ENCODE data around the gene GHR. TPM values are rescaled to one million over a fixed set of nuclear protein-coding genes. Genes with fewer than 3 reads are reported as not detected.

GHR gene
- total RNA-seq, 2 donors from 2014 or later = 0.27 to 1.2 TPM

DNA sequence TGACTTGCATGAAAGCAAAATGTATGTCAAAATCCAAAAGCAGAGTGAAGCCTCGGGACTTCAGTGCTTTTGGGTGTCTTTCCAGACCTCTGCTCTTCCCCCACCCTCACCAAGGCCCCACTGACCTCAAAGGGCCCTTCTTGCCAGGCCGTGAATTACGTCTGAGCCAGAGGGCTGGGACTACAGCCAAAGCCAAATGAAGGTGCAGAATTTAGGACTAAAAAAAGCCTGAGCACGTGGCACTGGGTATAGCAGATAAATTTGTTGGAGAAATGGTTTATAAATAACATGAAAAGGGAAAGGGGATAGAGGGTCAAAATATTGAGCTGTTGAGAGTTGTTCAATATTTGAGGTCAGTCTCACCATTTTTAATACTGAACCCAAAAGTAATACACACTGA, 163.4 kb downstream of the GHR start:
- Mint-ChIP-seq H3K27me3 (ENCODE audit: insufficient read depth) (peaks cover 10% of the 10 kb centered on the region), H3K9me3 (peaks cover 4% of the 10 kb centered on the region), H3K4me1 (peaks cover 20% of the 10 kb centered on the region), H3K4me3 (no peak overlapping the region), H3K27ac (no peak overlapping the region), H3K36me3 (ENCODE audit: low read depth) (peaks cover 2% of the 10 kb centered on the region)
- Histone ChIP-seq H3K4me1 (ENCODE audit: control insufficient read depth, insufficient read depth, low read length) (no peaks in the 10 kb centered on the region), H3K9ac (ENCODE audit: extremely low read depth, low read length, poor library complexity, severe bottlenecking) (no peak overlapping the region), H3K4me3 (ENCODE audit: low read length) (no peak overlapping the region), H3K36me3 (ENCODE audit: control insufficient read depth, insufficient read depth, low read length) (no peaks in the 10 kb centered on the region), H3K9me3 (ENCODE audit: control insufficient read depth, low read length) (peaks cover 11% of the 10 kb centered on the region), H3K27me3 (ENCODE audit: control insufficient read depth, insufficient read depth, low read length, poor library complexity, severe bottlenecking) (peaks cover 13% of the 10 kb centered on the region), H3K27ac (ENCODE audit: low read depth, low read length) (no peak overlapping the region)
- 80 to 90% methylated on average over 1 to 4 of the region's 4 CpGs for WGBS, 2 experiments (ENCODE audit: insufficient coverage in 1 of 2, insufficient read length in 1 of 2)
- DNase-seq = no peak
- TF ChIP-seq, protein P1, sequence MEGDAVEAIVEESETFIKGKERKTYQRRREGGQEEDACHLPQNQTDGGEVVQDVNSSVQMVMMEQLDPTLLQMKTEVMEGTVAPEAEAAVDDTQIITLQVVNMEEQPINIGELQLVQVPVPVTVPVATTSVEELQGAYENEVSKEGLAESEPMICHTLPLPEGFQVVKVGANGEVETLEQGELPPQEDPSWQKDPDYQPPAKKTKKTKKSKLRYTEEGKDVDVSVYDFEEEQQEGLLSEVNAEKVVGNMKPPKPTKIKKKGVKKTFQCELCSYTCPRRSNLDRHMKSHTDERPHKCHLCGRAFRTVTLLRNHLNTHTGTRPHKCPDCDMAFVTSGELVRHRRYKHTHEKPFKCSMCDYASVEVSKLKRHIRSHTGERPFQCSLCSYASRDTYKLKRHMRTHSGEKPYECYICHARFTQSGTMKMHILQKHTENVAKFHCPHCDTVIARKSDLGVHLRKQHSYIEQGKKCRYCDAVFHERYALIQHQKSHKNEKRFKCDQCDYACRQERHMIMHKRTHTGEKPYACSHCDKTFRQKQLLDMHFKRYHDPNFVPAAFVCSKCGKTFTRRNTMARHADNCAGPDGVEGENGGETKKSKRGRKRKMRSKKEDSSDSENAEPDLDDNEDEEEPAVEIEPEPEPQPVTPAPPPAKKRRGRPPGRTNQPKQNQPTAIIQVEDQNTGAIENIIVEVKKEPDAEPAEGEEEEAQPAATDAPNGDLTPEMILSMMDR (conservative IDR thresholded peaks at IDR 0.05) = no peak

DNA sequence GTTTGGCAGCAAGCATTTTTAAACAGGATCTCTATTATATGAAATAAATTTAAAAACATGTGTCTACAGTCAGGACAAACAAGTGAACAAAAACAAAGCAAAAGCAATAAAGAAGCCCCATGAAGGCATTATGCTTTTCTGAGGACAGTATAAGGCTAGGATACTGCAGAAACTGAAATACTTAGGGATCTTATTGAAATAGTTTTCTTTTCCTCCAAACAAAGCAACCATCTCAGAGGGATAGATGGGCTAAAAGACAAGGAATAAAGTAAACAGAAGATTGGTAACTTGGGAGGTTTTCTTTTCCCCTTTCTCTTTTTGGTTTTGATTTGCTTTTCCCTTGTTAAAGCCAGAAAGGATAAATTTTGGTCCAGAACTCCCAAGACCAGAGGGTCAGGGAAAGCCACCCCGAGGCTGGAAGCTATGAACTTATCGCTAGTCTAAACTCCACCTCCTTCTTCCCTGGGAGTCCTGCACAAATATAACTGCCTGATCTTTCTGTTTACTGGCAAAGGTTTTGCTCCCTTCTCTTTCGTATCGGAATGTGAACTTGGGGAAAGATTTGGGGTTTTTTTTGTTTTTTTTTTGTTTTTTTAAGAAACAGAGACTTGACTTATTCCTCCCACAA, 164.0 kb downstream of the GHR start:
- H3K4me3 Mint-ChIP-seq = no peak overlapping the region
- peaks cover 2% of the 10 kb centered on the region for H3K36me3 Mint-ChIP-seq (ENCODE audit: low read depth)
- peaks cover 10% of the 10 kb centered on the region for H3K27me3 Mint-ChIP-seq (ENCODE audit: insufficient read depth)
- H3K27me3 ChIP-seq (ENCODE audit: control insufficient read depth, insufficient read depth, low read length, poor library complexity, severe bottlenecking) = peaks cover 13% of the 10 kb centered on the region
- H3K27ac Mint-ChIP-seq = no peak overlapping the region
- H3K27ac ChIP-seq (ENCODE audit: low read depth, low read length) = no peak overlapping the region
- peaks cover 9% of the 10 kb centered on the region for H3K9me3 ChIP-seq (ENCODE audit: control insufficient read depth, low read length)
- no peak overlapping the region for H3K4me3 ChIP-seq (ENCODE audit: low read length)
- WGBS, 2 experiments (ENCODE audit: insufficient coverage in 1 of 2, insufficient read length in 1 of 2) = 92% methylated on average over 2 of the region's 4 CpGs; no CpG with 5 or more reads in 1 of the 2 experiments
- no peak overlapping the region for H3K9ac ChIP-seq (ENCODE audit: extremely low read depth, low read length, poor library complexity, severe bottlenecking)
- peaks cover 4% of the 10 kb centered on the region for H3K9me3 Mint-ChIP-seq
- H3K36me3 ChIP-seq (ENCODE audit: control insufficient read depth, insufficient read depth, low read length) = no peaks in the 10 kb centered on the region
- TF ChIP-seq, protein P1 (conservative IDR thresholded peaks at IDR 0.05) = no peak
- DNase-seq = no peak
- H3K4me1 Mint-ChIP-seq = peaks cover 20% of the 10 kb centered on the region
- H3K4me1 ChIP-seq (ENCODE audit: control insufficient read depth, insufficient read depth, low read length) = no peaks in the 10 kb centered on the region

DNA sequence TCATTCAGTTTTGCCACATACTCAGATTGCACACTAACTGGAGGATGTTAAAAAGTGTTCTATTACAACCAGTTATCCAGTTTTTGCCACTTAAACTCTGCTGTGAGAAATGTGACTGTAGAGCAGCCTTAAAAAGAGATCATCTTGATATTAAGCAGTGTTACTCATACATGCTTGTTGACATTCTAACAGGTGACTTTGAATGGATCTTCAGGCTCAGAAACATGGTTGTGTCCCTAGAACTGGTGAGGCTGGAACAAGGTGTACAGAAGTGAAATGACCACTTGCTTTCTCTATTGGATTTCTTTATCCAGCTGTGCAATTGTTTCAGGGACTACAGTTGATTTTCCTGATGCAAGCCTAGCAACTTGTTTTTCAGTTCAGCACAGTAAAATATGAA, 167.3 kb downstream of the GHR start:
- TF ChIP-seq, protein P1 (conservative IDR thresholded peaks at IDR 0.05) = no peak
- H3K27ac Mint-ChIP-seq = no peak overlapping the region
- no peak for DNase-seq
- H3K27ac ChIP-seq (ENCODE audit: low read depth, low read length) = no peak overlapping the region
- H3K36me3 Mint-ChIP-seq (ENCODE audit: low read depth) = no peaks in the 10 kb centered on the region
- H3K36me3 ChIP-seq (ENCODE audit: control insufficient read depth, insufficient read depth, low read length) = no peaks in the 10 kb centered on the region
- H3K4me3 Mint-ChIP-seq = no peak overlapping the region
- no peak overlapping the region for H3K4me3 ChIP-seq (ENCODE audit: low read length)
- no peaks in the 10 kb centered on the region for H3K9me3 ChIP-seq (ENCODE audit: control insufficient read depth, low read length)
- H3K4me1 Mint-ChIP-seq = peaks cover 18% of the 10 kb centered on the region
- no peak overlapping the region for H3K9ac ChIP-seq (ENCODE audit: extremely low read depth, low read length, poor library complexity, severe bottlenecking)
- H3K4me1 ChIP-seq (ENCODE audit: control insufficient read depth, insufficient read depth, low read length) = no peaks in the 10 kb centered on the region
- H3K27me3 Mint-ChIP-seq (ENCODE audit: insufficient read depth) = no peaks in the 10 kb centered on the region
- H3K9me3 Mint-ChIP-seq = no peaks in the 10 kb centered on the region
- no peaks in the 10 kb centered on the region for H3K27me3 ChIP-seq (ENCODE audit: control insufficient read depth, insufficient read depth, low read length, poor library complexity, severe bottlenecking)
